Ishikawa (cell line): Measurements from ENCODE around the gene HTR3A.

ENCODE experiments used
- CEBPB ChIP-seq: IDR thresholded peaks from 2 replicates; pipeline ENCODE4 v1.6.1; 2012
- CREB1 ChIP-seq: IDR thresholded peaks from 2 replicates; pipeline ENCODE4 v1.6.1; 2012; ENCODE audit warnings: low read depth
- EP300 ChIP-seq: IDR thresholded peaks from 2 replicates; pipeline ENCODE4 v1.6.1; 2012; ENCODE audit warnings: borderline replicate concordance
- FOXM1 ChIP-seq: IDR thresholded peaks from 2 replicates; pipeline ENCODE4 v1.6.1; 2012; ENCODE audit warnings: low read depth, borderline replicate concordance
- RAD21 ChIP-seq: IDR thresholded peaks from 2 replicates; pipeline ENCODE4 v1.6.1; 2012; ENCODE audit warnings: low read depth
- REST ChIP-seq: IDR thresholded peaks from 2 replicates; pipeline ENCODE4 v1.6.1; 2012; ENCODE audit warnings: low read depth, mild to moderate bottlenecking
- TAF1 ChIP-seq: IDR thresholded peaks from 2 replicates; pipeline ENCODE4 v1.6.1; 2012; ENCODE audit warnings: low read depth, mild to moderate bottlenecking
- TCF12 ChIP-seq: IDR thresholded peaks from 2 replicates; pipeline ENCODE4 v1.6.1; 2012; ENCODE audit warnings: low read depth
- TEAD4 ChIP-seq: IDR thresholded peaks from 2 replicates; pipeline ENCODE4 v1.6.1; 2012
- YY1 ChIP-seq: IDR thresholded peaks from 2 replicates; pipeline ENCODE4 v1.6.1; 2012; ENCODE audit warnings: low read depth

- no peak for TF ChIP-seq REST
- no peak for TF ChIP-seq FOXM1
- no peak for TF ChIP-seq TEAD4
- TF ChIP-seq EP300 = no peak
- no peak for TF ChIP-seq TAF1
- TF ChIP-seq YY1 = no peak
- no peak for TF ChIP-seq RAD21
- no peak for TF ChIP-seq CREB1
- no peak for TF ChIP-seq CEBPB
- TF ChIP-seq TCF12 = no peak
These were observed 58.2 kb downstream of the HTR3A start for GRCh38 chr11:114033066-114033465.
